H1 (cell line): ENCODE measurements around the gene FNDC1. TPM values are rescaled to one million over a fixed set of nuclear protein-coding genes. Genes with fewer than 3 reads are reported as not detected.

Experiments used
- CTCF ChIA-PET: fragments of 300-600 bp; sonication (Branson Sonifier 250); formaldehyde crosslinking; loops from one replicate; lab custom pipeline; 2021; ENCODE audit not compliant: partially characterized antibody; lab: Charles Lee
- POLR2A ChIA-PET: fragments of 300-600 bp; sonication (Branson Sonifier 250); formaldehyde crosslinking; loops from one replicate; lab custom pipeline; 2021; ENCODE audit warnings: inconsistent platforms; ENCODE audit not compliant: partially characterized antibody; lab: Charles Lee
- DNase-seq, 2 experiments: peaks; one replicate each; pipeline versions ENCODE4 v3.0.0 to v3.0.0-alpha.2; 2010 to 2022; ENCODE audit warnings: low spot score in 2 of 2, low read depth in 1 of 2, mixed read lengths in 1 of 2
- FAIRE-seq: peaks from 2 replicates; lab custom pipeline; 2011; peaks lifted over from hg19 to GRCh38; lab: Jason Lieb, UNC
- H2AFZ ChIP-seq: 2 replicates; pipeline ENCODE4 v1.8.1; 2012; ENCODE audit warnings: low read length, inconsistent platforms
- H2AK5ac ChIP-seq: 2 replicates; pipeline ENCODE4 v1.6.1; 2013; ENCODE audit warnings: low read depth, low read length
- H2BK120ac ChIP-seq: replicated peaks from 2 replicates; pipeline ENCODE3; 2013; ENCODE audit warnings: low read depth, low read length, inconsistent platforms
- H2BK12ac ChIP-seq: 2 replicates; pipeline ENCODE4 v1.6.1; 2013; ENCODE audit warnings: low read depth, low read length
- H2BK15ac ChIP-seq: 2 replicates; pipeline ENCODE4 v1.6.1; 2013; ENCODE audit warnings: low read length
- H2BK20ac ChIP-seq: 2 replicates; pipeline ENCODE4 v1.6.1; 2013; ENCODE audit warnings: low read length
- H2BK5ac ChIP-seq: 2 replicates; pipeline ENCODE4 v1.6.1; 2013; ENCODE audit warnings: low read depth, low read length
- H3K14ac ChIP-seq: 2 replicates; pipeline ENCODE4 v1.6.1; 2013; ENCODE audit warnings: inconsistent platforms; ENCODE audit not compliant: insufficient read length
- H3K18ac ChIP-seq: 2 replicates; pipeline ENCODE4 v1.6.1; 2013; ENCODE audit warnings: low read length; ENCODE audit errors: extremely low read depth
- H3K23ac ChIP-seq: 2 replicates; pipeline ENCODE4 v1.6.1; 2013; ENCODE audit warnings: inconsistent platforms; ENCODE audit not compliant: insufficient read length
- H3K23me2 ChIP-seq: 2 replicates; pipeline ENCODE4 v1.6.1; 2013; ENCODE audit warnings: low read depth, low read length
- H3K27ac ChIP-seq: 2 replicates; pipeline ENCODE4 v1.6.1; 2011; ENCODE audit warnings: low read depth, low read length, inconsistent platforms
- H3K27me3 ChIP-seq, 4 experiments: replicated peaks in 1 of 4; 1 replicate in 1 of 4; 2 replicates in 3 of 4; pipeline versions ENCODE4 v1.6.1 to v1.8.1; 2011 to 2013; ENCODE audit warnings: low read length in 3 of 4, mild to moderate bottlenecking in 3 of 4, inconsistent platforms in 2 of 4, mixed read lengths in 2 of 4, moderate library complexity in 1 of 4; ENCODE audit not compliant: control insufficient read depth in 3 of 4, insufficient read depth in 3 of 4; ENCODE audit errors: extremely low read depth in 1 of 4
- H3K36me3 ChIP-seq, 4 experiments: 2 replicates each; pipeline versions ENCODE4 v1.6.1 to v1.8.1; 2011 to 2013; ENCODE audit warnings: mild to moderate bottlenecking in 4 of 4, low read length in 3 of 4, moderate library complexity in 2 of 4, control low read depth in 1 of 4, inconsistent platforms in 1 of 4; ENCODE audit not compliant: insufficient read depth in 4 of 4, control insufficient read depth in 2 of 4
- H3K4ac ChIP-seq: replicated peaks from 2 replicates; pipeline ENCODE3; 2013; ENCODE audit warnings: low read length, low read depth, mixed read lengths, inconsistent platforms; ENCODE audit not compliant: insufficient read length
- H3K4me1 ChIP-seq, 4 experiments: replicated peaks in 1 of 4; 1 replicate in 1 of 4; 2 replicates in 3 of 4; pipeline versions ENCODE4 v1.6.1 to v1.8.1; 2011 to 2013; ENCODE audit warnings: low read length in 3 of 4, inconsistent platforms in 2 of 4, mixed read lengths in 1 of 4; ENCODE audit not compliant: insufficient read depth in 4 of 4, control insufficient read depth in 3 of 4
- H3K4me2 ChIP-seq, 2 experiments: 2 replicates each; pipeline versions ENCODE4 v1.6.1 to v1.8.1; 2011 to 2013; ENCODE audit warnings: low read depth in 2 of 2, low read length in 2 of 2, control low read depth in 1 of 2, inconsistent platforms in 1 of 2, mild to moderate bottlenecking in 1 of 2; ENCODE audit not compliant: insufficient read depth in 1 of 2
- H3K4me3 ChIP-seq, 4 experiments: fragments of 200-600, 300-600 bp in 1 of 4; sonication (generic), shearing (Covaris generic), sonication (Bioruptor Twin) in 1 of 4; 2 replicates each; pipeline versions ENCODE4 v1.5.1 to v1.8.1; 2011 to 2016; ENCODE audit warnings: low read length in 4 of 4, low read depth in 3 of 4, control low read depth in 2 of 4, inconsistent platforms in 2 of 4, mild to moderate bottlenecking in 2 of 4, mixed read lengths in 1 of 4, moderate library complexity in 1 of 4; ENCODE audit not compliant: insufficient read depth in 2 of 4; ENCODE audit errors: extremely low read depth in 1 of 4
- H3K56ac ChIP-seq: replicated peaks from 2 replicates; pipeline ENCODE3; 2013; ENCODE audit warnings: low read depth, mild to moderate bottlenecking, mixed read lengths, low read length, inconsistent platforms; ENCODE audit not compliant: insufficient read length
- H3K79me1 ChIP-seq: 2 replicates; pipeline ENCODE4 v1.6.1; 2013; ENCODE audit warnings: low read depth, low read length, control low read depth
- H3K79me2 ChIP-seq, 2 experiments: 2 replicates each; pipeline versions ENCODE4 v1.6.1 to v1.8.1; 2012 to 2013; ENCODE audit warnings: low read length in 2 of 2, mild to moderate bottlenecking in 2 of 2, inconsistent platforms in 1 of 2; ENCODE audit not compliant: insufficient read depth in 2 of 2, control insufficient read depth in 1 of 2
- H3K9ac ChIP-seq, 4 experiments: replicated peaks in 1 of 4; 1 replicate in 1 of 4; 2 replicates in 3 of 4; pipeline versions ENCODE4 v1.6.1 to v1.8.1; 2011 to 2013; ENCODE audit warnings: low read depth in 3 of 4, low read length in 3 of 4, control low read depth in 2 of 4, mild to moderate bottlenecking in 2 of 4, moderate library complexity in 2 of 4, inconsistent platforms in 1 of 4; ENCODE audit errors: extremely low read depth in 1 of 4
- H3K9me3 ChIP-seq, 2 experiments: 2 replicates each; pipeline versions ENCODE4 v1.6.1 to v1.8.1; 2012 to 2013; ENCODE audit warnings: mild to moderate bottlenecking in 2 of 2, moderate library complexity in 2 of 2, control low read depth in 1 of 2, inconsistent platforms in 1 of 2, low read depth in 1 of 2, low read length in 1 of 2, mixed read lengths in 1 of 2; ENCODE audit not compliant: insufficient read depth in 2 of 2
- H4K20me1 ChIP-seq, 2 experiments: replicated peaks in 1 of 2; 2 replicates each; pipeline versions ENCODE3 to v1.8.1; 2011 to 2013; ENCODE audit warnings: inconsistent platforms in 2 of 2, low read length in 2 of 2, mild to moderate bottlenecking in 1 of 2; ENCODE audit not compliant: insufficient read depth in 2 of 2, control insufficient read depth in 1 of 2
- H4K5ac ChIP-seq: 2 replicates; pipeline ENCODE4 v1.6.1; 2013; ENCODE audit warnings: low read length, low read depth, mixed read lengths, inconsistent platforms; ENCODE audit not compliant: insufficient read length
- H4K8ac ChIP-seq: 2 replicates; pipeline ENCODE4 v1.8.0; 2013; ENCODE audit warnings: mild to moderate bottlenecking, moderate library complexity, low read length, inconsistent platforms; ENCODE audit not compliant: insufficient read depth; ENCODE audit errors: extremely low read depth
- H4K91ac ChIP-seq: replicated peaks from 2 replicates; pipeline ENCODE3; 2013; ENCODE audit warnings: low read length, mixed read lengths, inconsistent platforms; ENCODE audit not compliant: insufficient read length
- CTCF ChIP-seq, 3 experiments: IDR thresholded peaks; 1 replicate in 2 of 3; 2 replicates in 1 of 3; pipeline versions ENCODE4 v1.5.1 to v1.6.1; 2011; ENCODE audit warnings: low read length in 3 of 3, mild to moderate bottlenecking in 3 of 3, inconsistent platforms in 2 of 3, low read depth in 1 of 3, moderate library complexity in 1 of 3; ENCODE audit not compliant: insufficient read depth in 1 of 3; ENCODE audit errors: control extremely low read depth in 1 of 3
- FOSL1 ChIP-seq: IDR thresholded peaks from 2 replicates; pipeline ENCODE4 v1.6.1; 2011; ENCODE audit warnings: mild to moderate bottlenecking, low read depth, low read length, moderate library complexity; ENCODE audit not compliant: insufficient read depth
- HDAC2 ChIP-seq, 2 experiments: fragments of 300-600 bp in 1 of 2; sonication (generic) in 1 of 2; IDR thresholded peaks; 2 replicates each; pipeline ENCODE4 v1.6.1; 2011 to 2012; ENCODE audit warnings: low read depth in 2 of 2, low read length in 2 of 2, mild to moderate bottlenecking in 2 of 2, moderate library complexity in 2 of 2, borderline replicate concordance in 1 of 2, inconsistent platforms in 1 of 2
- KDM1A ChIP-seq: fragments of 200-600, 300-600 bp; sonication (generic); IDR thresholded peaks from 2 replicates; pipeline ENCODE4 v1.7.1; 2016; ENCODE audit warnings: mild to moderate bottlenecking, low read length, borderline replicate concordance
- KDM4A ChIP-seq: IDR thresholded peaks from one replicate; pipeline ENCODE4 v1.7.1; 2012; ENCODE audit warnings: low read depth, mild to moderate bottlenecking, moderate library complexity, low read length, inconsistent platforms; ENCODE audit not compliant: severe bottlenecking
- POLR2AphosphoS5 ChIP-seq: IDR thresholded peaks from 2 replicates; pipeline ENCODE4 v1.6.1; 2011; ENCODE audit warnings: low read depth, low read length
- RXRA ChIP-seq: IDR thresholded peaks from 2 replicates; pipeline ENCODE4 v1.6.1; 2011; ENCODE audit warnings: low read depth, mild to moderate bottlenecking, low read length, moderate library complexity; ENCODE audit not compliant: insufficient read depth
- SIN3A ChIP-seq, 2 experiments: IDR thresholded peaks in 1 of 2; conservative IDR thresholded peaks in 1 of 2; 2 replicates each; pipeline ENCODE4 v1.6.1; 2011 to 2012; ENCODE audit warnings: low read length in 2 of 2, improper control_type of control experiment in 1 of 2, low read depth in 1 of 2, mild to moderate bottlenecking in 1 of 2
- SP2 ChIP-seq: IDR thresholded peaks from 2 replicates; pipeline ENCODE4 v1.6.1; 2012; ENCODE audit warnings: mild to moderate bottlenecking, low read length, inconsistent platforms
- TAF1 ChIP-seq: IDR thresholded peaks from 2 replicates; pipeline ENCODE4 v1.6.1; 2011; ENCODE audit warnings: mild to moderate bottlenecking, low read depth, low read length
- WGBS, 2 experiments: shearing (Covaris generic) in 1 of 2; methylation state at CpG; one replicate each; pipeline versions ENCODE4 v1.1.6 to v1.1.7; 2013 to 2015; ENCODE audit warnings: low lambda C conversion rate in 2 of 2, mixed read lengths in 2 of 2, inconsistent platforms in 1 of 2, low coverage in 1 of 2, missing lambda C conversion rate in 1 of 2; ENCODE audit not compliant: insufficient replicate concordance in 2 of 2, insufficient coverage in 1 of 2, insufficient read length in 1 of 2; ENCODE audit errors: extremely low coverage in 1 of 2, missing lambda C conversion rate in 1 of 2; 5-methylcytosine and 5-hydroxymethylcytosine counted together
- polyA plus RNA-seq, 7 experiments: library from polyadenylated mRNA; depleted of rRNA in 3 of 7; stranded (reverse) in 5 of 7; unstranded in 2 of 7; fragments of >200 nt in 5 of 7; fragments of 200-250 nt in 2 of 7; gene quantifications; 1 replicate in 5 of 7; 2 replicates in 1 of 7; 4 replicates in 1 of 7; pipeline versions ENCODE4 v1.2.1 to v1.2.3, GENCODE V29; 2011 to 2013; ENCODE audit warnings: missing spikeins in 2 of 7, mixed read lengths in 2 of 7
- total RNA-seq: library from RNA; stranded (reverse); fragmentation: NEBNext Ultra II Directional; extraction: Animal tissue kit (Norgen Biotek cat#: 25700); gene quantifications from 2 replicates; pipeline ENCODE4 v1.2.1, GENCODE V29; 2021

The FNDC1 gene
- total and polyA plus RNA-seq, 2 of the 8 experiments (the other 6 are each of a cell fraction or from before 2014, with no cell fraction given) = 0.06 to 0.30 TPM

GRCh38 chr6:159130846-159131245 lies 38.4 kb upstream of the FNDC1 start:
- H3K4me1 ChIP-seq = no peaks in the 10 kb centered on the region
- H2AK5ac ChIP-seq = no peak overlapping the region
- CTCF ChIA-PET = interaction anchor here (0.9 to 4.1 kb wide), 3 partner anchors 22 to 122 kb away, joined by 3 to 25 read pairs (median 11); no protein-coding TSS in a partner anchor
- H3K56ac ChIP-seq = no peak overlapping the region
- no peak overlapping the region for H3K9ac ChIP-seq
- no peaks in the 10 kb centered on the region for H3K79me2 ChIP-seq
- H3K18ac ChIP-seq = no peak overlapping the region
- H3K23me2 ChIP-seq = no peaks in the 10 kb centered on the region
- no peak overlapping the region for H3K4ac ChIP-seq
- H4K20me1 ChIP-seq = no peaks in the 10 kb centered on the region
- H3K27me3 ChIP-seq = no peaks in the 10 kb centered on the region; a peak in 1 of 7 replicates
- H2AFZ ChIP-seq = no peak overlapping the region
- H2BK5ac ChIP-seq = no peak overlapping the region
- no peak for DNase-seq
- H3K27ac ChIP-seq = no peak overlapping the region
- FAIRE-seq = no peak
- no peak overlapping the region for H2BK12ac ChIP-seq
- no peak overlapping the region for H2BK15ac ChIP-seq
- WGBS, 2 experiments = 88% methylated on average over 10 of the region's 11 CpGs; no CpG with 5 or more reads in 1 of the 2 experiments
- no peaks in the 10 kb centered on the region for H3K79me1 ChIP-seq
- H3K9me3 ChIP-seq = no peaks in the 10 kb centered on the region
- H3K36me3 ChIP-seq = no peaks in the 10 kb centered on the region
- H4K5ac ChIP-seq = no peak overlapping the region
- no peak overlapping the region for H3K23ac ChIP-seq
- no peak overlapping the region for H2BK120ac ChIP-seq
- POLR2A ChIA-PET = interaction anchor here (0.9 kb wide), 1 partner anchor 406 kb away, joined by 3 read pairs; no protein-coding TSS in a partner anchor
- H3K14ac ChIP-seq = no peak overlapping the region
- no peak overlapping the region for H3K4me3 ChIP-seq
- H4K8ac ChIP-seq = no peak overlapping the region
- no peak overlapping the region for H2BK20ac ChIP-seq
- no peak overlapping the region for H4K91ac ChIP-seq
- H3K4me2 ChIP-seq = no peak overlapping the region
- no peak for TF ChIP-seq TAF1
- TF ChIP-seq KDM4A = no peak
- no peak for TF ChIP-seq SP2
- TF ChIP-seq CTCF (IDR thresholded peaks at IDR 0.05; ENCODE audit: control extremely low read depth in 1 of 3, insufficient read depth in 1 of 3, low read depth in 1 of 3, low read length in 3 of 3) = no peak
- no peak for TF ChIP-seq RXRA
- no peak for TF ChIP-seq KDM1A
- TF ChIP-seq HDAC2 (IDR thresholded peaks at IDR 0.05; ENCODE audit: borderline replicate concordance in 1 of 2, low read depth in 2 of 2, low read length in 2 of 2) = no peak
- no peak for TF ChIP-seq POLR2AphosphoS5
- TF ChIP-seq SIN3A (conservative IDR thresholded peaks at IDR 0.05 in 1 of 2, IDR thresholded peaks at IDR 0.05 in 1 of 2; ENCODE audit: low read depth in 1 of 2, low read length in 2 of 2) = no peak
- no peak for TF ChIP-seq FOSL1
